ENCODE results near the gene TIMM23. TPM values are rescaled to one million over a fixed set of nuclear protein-coding genes. Genes with fewer than 3 reads are reported as not detected.
"Not testable (repeated sequence)": the region's sequence is repeated elsewhere in the genome, so short reads cannot be mapped to it uniquely, and the experiment has no call there.

Gene TIMM23
- polyA plus RNA-seq, 2 donors = 56.7 to 62.1 TPM

DNA sequence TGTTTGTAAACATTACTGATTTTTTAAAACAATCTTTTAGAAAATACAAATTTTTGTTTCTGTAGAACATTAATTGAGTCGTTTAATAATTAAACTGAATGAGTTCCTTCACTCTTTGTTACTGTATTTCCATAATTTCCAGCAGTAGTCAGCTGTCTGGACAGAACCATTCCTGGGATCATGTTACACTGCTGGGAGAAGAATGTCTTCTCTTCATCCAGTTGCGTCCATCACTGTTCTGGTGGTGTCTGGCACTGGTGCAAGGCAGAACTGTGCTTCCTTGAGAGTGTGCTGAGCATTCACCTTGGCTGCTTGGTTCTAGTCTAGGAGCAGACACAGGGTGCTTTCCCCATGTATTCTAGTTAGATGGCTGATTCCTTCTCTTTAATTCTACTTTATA is 12.2 kb downstream of the TIMM23 start:
- H3K27ac ChIP-seq (ENCODE audit: low read depth in 2 of 2, low read length in 1 of 2); H3K9me3 ChIP-seq (ENCODE audit: control insufficient read depth in 2 of 2, insufficient read depth in 1 of 2, low read depth in 1 of 2, low read length in 1 of 2); H3K4me3 ChIP-seq (ENCODE audit: low read depth in 1 of 2, low read length in 2 of 2); H3K4me1 ChIP-seq (ENCODE audit: control insufficient read depth in 2 of 2, insufficient read depth in 2 of 2, low read length in 1 of 2); H3K27me3 ChIP-seq (ENCODE audit: control insufficient read depth in 1 of 2, insufficient read depth in 2 of 2, low read length in 2 of 2); H3K36me3 ChIP-seq (ENCODE audit: control insufficient read depth in 2 of 2, insufficient read depth in 2 of 2, low read length in 1 of 2): not testable (repeated sequence)
- WGBS, 2 donors = 89 to 92% methylated on average over 2 of the region's 2 CpGs

DNA sequence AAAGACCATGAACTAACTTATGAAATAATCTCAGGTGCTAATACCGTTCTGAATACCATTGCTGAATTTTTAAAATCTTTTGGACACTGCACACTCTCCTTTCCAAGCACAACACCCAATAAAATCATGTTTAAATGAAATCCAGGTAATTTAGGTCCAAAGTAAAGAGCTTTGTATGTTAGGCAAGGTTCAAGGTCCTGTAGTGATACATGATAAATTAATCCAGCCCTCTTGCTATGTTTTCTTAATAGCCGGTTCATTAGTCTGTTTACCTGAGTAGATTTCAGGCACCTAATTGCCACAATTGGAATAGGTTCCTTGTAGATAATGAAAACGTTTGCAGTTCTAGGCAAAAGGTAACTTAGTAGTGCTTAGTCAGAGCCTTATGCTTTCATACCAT is 13.3 kb downstream of the TIMM23 start:
- 66 to 76% methylated on average over 3 of the region's 3 CpGs for WGBS, 2 donors
- H3K27me3 ChIP-seq (ENCODE audit: control insufficient read depth in 1 of 2, insufficient read depth in 2 of 2, low read length in 2 of 2); H3K36me3 ChIP-seq (ENCODE audit: control insufficient read depth in 2 of 2, insufficient read depth in 2 of 2, low read length in 1 of 2): not testable (repeated sequence)

DNA sequence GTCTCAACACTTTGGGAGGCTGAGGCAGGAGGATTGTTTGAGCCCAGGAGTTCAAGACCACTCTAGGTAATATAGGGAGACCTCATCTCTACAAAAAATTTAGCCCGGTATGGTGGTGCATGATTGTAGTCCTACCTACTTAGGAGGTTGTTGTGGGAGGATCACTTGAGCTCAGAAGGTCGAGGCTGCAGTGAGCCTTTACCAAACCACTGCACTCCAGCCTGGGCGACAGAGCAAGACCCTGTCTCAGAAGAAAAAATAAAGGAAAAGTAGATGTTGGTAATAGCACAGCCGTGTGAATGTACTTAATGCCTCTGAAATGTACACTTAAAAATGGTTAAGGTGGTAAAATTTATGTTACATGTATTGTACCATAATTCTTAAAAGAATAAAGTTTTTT is 25.3 kb downstream of the TIMM23 start:
- H3K36me3 ChIP-seq (ENCODE audit: control insufficient read depth in 2 of 2, insufficient read depth in 2 of 2, low read length in 1 of 2) = no peaks in the 10 kb centered on the region
- H3K9me3 ChIP-seq (ENCODE audit: control insufficient read depth in 2 of 2, insufficient read depth in 1 of 2, low read depth in 1 of 2, low read length in 1 of 2) = no peaks in the 10 kb centered on the region
- no peaks in the 10 kb centered on the region for H3K27me3 ChIP-seq (ENCODE audit: control insufficient read depth in 1 of 2, insufficient read depth in 2 of 2, low read length in 2 of 2)
- H3K4me3 ChIP-seq (ENCODE audit: low read depth in 1 of 2, low read length in 2 of 2) = no peak overlapping the region
- no peaks in the 10 kb centered on the region for H3K4me1 ChIP-seq (ENCODE audit: control insufficient read depth in 2 of 2, insufficient read depth in 2 of 2, low read length in 1 of 2)
- WGBS, 2 donors = 95 to 97% methylated on average over 4 of the region's 4 CpGs
- H3K27ac ChIP-seq (ENCODE audit: low read depth in 2 of 2, low read length in 1 of 2) = no peak overlapping the region

More for the DNA sequence above, 13.3 kb downstream of the TIMM23 start:
- H3K4me1 ChIP-seq (ENCODE audit: control insufficient read depth in 2 of 2, insufficient read depth in 2 of 2, low read length in 1 of 2); H3K27ac ChIP-seq (ENCODE audit: low read depth in 2 of 2, low read length in 1 of 2); H3K9me3 ChIP-seq (ENCODE audit: control insufficient read depth in 2 of 2, insufficient read depth in 1 of 2, low read depth in 1 of 2, low read length in 1 of 2); H3K4me3 ChIP-seq (ENCODE audit: low read depth in 1 of 2, low read length in 2 of 2): not testable (repeated sequence)

DNA sequence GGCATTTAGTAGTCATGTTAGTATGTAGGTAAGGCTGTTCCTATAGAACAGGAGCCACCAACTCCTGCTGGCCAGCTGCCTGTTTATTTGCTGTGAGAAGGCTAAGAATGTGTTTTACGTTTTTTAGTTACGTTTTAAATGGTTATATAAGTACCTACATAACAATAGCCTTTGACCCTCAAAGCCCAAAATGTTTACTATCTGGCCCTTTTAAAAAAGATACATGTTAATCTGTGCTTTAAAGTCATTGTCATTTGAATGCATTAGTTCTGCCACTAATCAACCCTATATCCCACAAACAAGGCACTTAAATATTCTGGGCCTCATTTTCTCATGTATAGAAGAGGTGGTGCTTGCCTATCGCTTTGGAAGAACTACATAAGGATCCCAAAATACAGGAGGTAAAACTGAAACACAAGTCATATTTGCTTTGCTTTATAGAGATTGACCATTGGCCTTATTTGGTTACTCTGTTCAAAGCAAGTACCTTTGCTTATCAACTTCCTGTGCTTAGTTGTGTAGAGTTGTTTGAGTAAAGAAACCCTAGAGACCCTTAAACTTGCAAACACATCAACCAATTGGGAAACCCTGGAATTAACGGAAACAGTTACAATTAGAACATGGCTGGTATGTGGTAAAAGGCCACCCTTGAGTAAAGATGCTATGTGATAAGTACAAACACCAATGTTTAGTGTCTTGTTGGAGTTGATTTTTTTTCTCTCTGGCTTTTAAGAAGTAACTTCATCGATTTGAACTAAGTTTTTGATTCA is 25.9 kb downstream of the TIMM23 start:
- no peaks in the 10 kb centered on the region for H3K27me3 ChIP-seq (ENCODE audit: control insufficient read depth in 1 of 2, insufficient read depth in 2 of 2, low read length in 2 of 2)

DNA sequence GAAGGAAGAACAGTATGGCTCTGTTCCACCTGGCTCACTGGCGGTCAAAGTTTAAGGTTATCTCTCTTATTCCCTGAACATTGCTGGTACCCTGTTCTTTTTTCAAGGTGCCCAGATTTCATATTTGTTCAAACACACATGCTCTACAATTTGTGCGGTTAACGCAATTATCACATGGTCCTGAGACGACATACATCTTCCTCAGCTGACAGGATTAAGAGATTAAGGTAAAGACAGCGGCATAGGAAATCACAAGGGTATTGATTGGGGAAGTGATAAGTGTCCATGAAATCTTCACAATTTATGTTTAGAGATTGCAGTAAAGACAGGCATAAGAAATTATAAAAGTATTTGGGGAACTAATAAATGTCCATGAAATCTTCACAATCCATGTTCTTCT is 27.7 kb downstream of the TIMM23 start:
- H3K27me3 ChIP-seq (ENCODE audit: control insufficient read depth in 1 of 2, insufficient read depth in 2 of 2, low read length in 2 of 2); H3K9me3 ChIP-seq (ENCODE audit: control insufficient read depth in 2 of 2, insufficient read depth in 1 of 2, low read depth in 1 of 2, low read length in 1 of 2); H3K36me3 ChIP-seq (ENCODE audit: control insufficient read depth in 2 of 2, insufficient read depth in 2 of 2, low read length in 1 of 2); H3K27ac ChIP-seq (ENCODE audit: low read depth in 2 of 2, low read length in 1 of 2); H3K4me3 ChIP-seq (ENCODE audit: low read depth in 1 of 2, low read length in 2 of 2); H3K4me1 ChIP-seq (ENCODE audit: control insufficient read depth in 2 of 2, insufficient read depth in 2 of 2, low read length in 1 of 2): not testable (repeated sequence)
- 97 to 98% methylated on average over 5 of the region's 5 CpGs for WGBS, 2 donors

More for the DNA sequence above, 25.9 kb downstream of the TIMM23 start:
- H3K27ac ChIP-seq (ENCODE audit: low read depth in 2 of 2, low read length in 1 of 2) = no peak overlapping the region
- no peak overlapping the region for H3K4me3 ChIP-seq (ENCODE audit: low read depth in 1 of 2, low read length in 2 of 2)
- 83 to 86% methylated on average over 5 of the region's 5 CpGs for WGBS, 2 donors
- no peaks in the 10 kb centered on the region for H3K4me1 ChIP-seq (ENCODE audit: control insufficient read depth in 2 of 2, insufficient read depth in 2 of 2, low read length in 1 of 2)
- no peaks in the 10 kb centered on the region for H3K36me3 ChIP-seq (ENCODE audit: control insufficient read depth in 2 of 2, insufficient read depth in 2 of 2, low read length in 1 of 2)
- no peaks in the 10 kb centered on the region for H3K9me3 ChIP-seq (ENCODE audit: control insufficient read depth in 2 of 2, insufficient read depth in 1 of 2, low read depth in 1 of 2, low read length in 1 of 2)

DNA sequence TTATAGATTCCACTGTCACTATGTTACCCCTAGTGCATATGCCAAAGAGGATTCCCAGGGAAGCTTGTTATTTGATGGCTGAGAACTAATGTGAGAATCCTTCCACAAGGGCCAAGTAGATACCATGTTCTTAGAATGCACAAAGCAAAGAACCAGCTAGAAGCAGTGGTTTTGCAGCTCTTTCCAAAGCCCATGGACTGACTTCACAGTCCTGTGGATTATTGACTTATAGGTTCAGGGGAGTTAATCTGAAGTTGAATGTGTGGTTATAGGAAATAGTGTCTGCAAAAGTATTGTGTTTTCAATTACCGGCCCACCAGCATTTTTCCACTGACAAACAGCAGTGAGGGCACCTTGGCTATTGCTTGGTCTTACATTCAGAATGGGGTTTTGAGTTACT is 28.2 kb downstream of the TIMM23 start:
- H3K27me3 ChIP-seq (ENCODE audit: control insufficient read depth in 1 of 2, insufficient read depth in 2 of 2, low read length in 2 of 2) = no peaks in the 10 kb centered on the region
- H3K4me3 ChIP-seq (ENCODE audit: low read depth in 1 of 2, low read length in 2 of 2) = no peak overlapping the region
- no peak overlapping the region for H3K27ac ChIP-seq (ENCODE audit: low read depth in 2 of 2, low read length in 1 of 2)
- no peaks in the 10 kb centered on the region for H3K4me1 ChIP-seq (ENCODE audit: control insufficient read depth in 2 of 2, insufficient read depth in 2 of 2, low read length in 1 of 2)
- WGBS, 2 donors = 94 to 96% methylated on average over 1 of the region's 1 CpG
- no peaks in the 10 kb centered on the region for H3K9me3 ChIP-seq (ENCODE audit: control insufficient read depth in 2 of 2, insufficient read depth in 1 of 2, low read depth in 1 of 2, low read length in 1 of 2)
- H3K36me3 ChIP-seq (ENCODE audit: control insufficient read depth in 2 of 2, insufficient read depth in 2 of 2, low read length in 1 of 2) = peaks cover 0 to 2% of the 10 kb centered on the region in 2 donors

DNA sequence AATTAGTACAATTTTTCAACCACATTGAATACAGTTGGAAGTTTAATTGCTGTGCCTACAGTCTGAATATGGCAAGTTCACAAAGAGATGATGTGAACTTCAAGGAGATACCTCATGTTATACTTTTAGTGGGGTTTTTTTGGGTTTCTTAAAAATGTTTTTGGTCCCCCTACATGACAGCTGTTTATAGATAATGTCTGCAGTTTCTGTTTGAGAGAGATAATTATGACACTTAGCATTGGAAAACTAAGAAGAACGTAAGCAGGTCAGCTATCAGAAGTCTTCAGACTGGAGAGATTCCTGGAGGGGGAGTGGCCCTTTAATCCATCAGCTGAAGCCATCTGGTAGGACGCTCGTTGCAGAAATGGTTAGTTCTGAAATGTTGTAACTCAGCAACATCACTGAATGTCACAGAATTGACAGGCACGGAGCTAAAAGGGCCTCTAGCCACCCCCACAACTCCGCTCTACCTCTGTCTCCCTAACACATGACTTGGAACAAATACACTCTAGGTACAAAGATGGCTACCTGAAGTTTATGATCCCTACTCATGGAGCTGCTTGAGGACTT is 29.0 kb downstream of the TIMM23 start:
- H3K4me3 ChIP-seq (ENCODE audit: low read depth in 1 of 2, low read length in 2 of 2) = no peak overlapping the region
- H3K36me3 ChIP-seq (ENCODE audit: control insufficient read depth in 2 of 2, insufficient read depth in 2 of 2, low read length in 1 of 2) = peaks cover 0 to 3% of the 10 kb centered on the region in 2 donors
- H3K4me1 ChIP-seq (ENCODE audit: control insufficient read depth in 2 of 2, insufficient read depth in 2 of 2, low read length in 1 of 2) = no peaks in the 10 kb centered on the region
- H3K9me3 ChIP-seq (ENCODE audit: control insufficient read depth in 2 of 2, insufficient read depth in 1 of 2, low read depth in 1 of 2, low read length in 1 of 2) = no peaks in the 10 kb centered on the region
- H3K27me3 ChIP-seq (ENCODE audit: control insufficient read depth in 1 of 2, insufficient read depth in 2 of 2, low read length in 2 of 2) = no peaks in the 10 kb centered on the region
- H3K27ac ChIP-seq (ENCODE audit: low read depth in 2 of 2, low read length in 1 of 2) = no peak overlapping the region
- 75 to 78% methylated on average over 5 of the region's 5 CpGs for WGBS, 2 donors

DNA sequence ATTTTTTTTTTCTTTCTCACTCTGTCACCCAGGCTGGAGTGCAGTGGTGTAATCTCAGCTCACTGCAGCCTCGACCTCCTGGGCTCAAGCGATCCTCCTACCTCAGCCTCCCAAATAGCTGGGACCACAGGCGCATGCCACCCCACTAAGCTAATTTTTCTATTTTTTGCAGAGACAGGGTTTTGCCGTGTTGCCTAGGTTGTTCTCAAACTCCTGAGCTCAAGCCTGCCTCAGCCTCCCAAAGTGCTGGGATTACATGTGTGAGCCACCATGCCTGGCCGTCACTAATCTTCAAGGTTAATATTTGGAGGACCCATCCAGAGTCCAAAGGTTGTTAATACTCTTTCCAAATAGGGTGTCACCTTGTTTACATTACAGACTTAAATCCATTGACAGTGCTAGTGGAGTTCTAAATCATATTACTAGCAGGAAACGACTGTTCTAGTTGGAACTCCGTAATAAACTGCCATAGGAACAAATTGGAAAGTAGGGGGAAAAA is 29.9 kb downstream of the TIMM23 start:
- 85 to 86% methylated on average over 7 of the region's 7 CpGs for WGBS, 2 donors
- H3K9me3 ChIP-seq (ENCODE audit: control insufficient read depth in 2 of 2, insufficient read depth in 1 of 2, low read depth in 1 of 2, low read length in 1 of 2); H3K36me3 ChIP-seq (ENCODE audit: control insufficient read depth in 2 of 2, insufficient read depth in 2 of 2, low read length in 1 of 2); H3K4me1 ChIP-seq (ENCODE audit: control insufficient read depth in 2 of 2, insufficient read depth in 2 of 2, low read length in 1 of 2); H3K27ac ChIP-seq (ENCODE audit: low read depth in 2 of 2, low read length in 1 of 2); H3K27me3 ChIP-seq (ENCODE audit: control insufficient read depth in 1 of 2, insufficient read depth in 2 of 2, low read length in 2 of 2); H3K4me3 ChIP-seq (ENCODE audit: low read depth in 1 of 2, low read length in 2 of 2): not testable (repeated sequence)

DNA sequence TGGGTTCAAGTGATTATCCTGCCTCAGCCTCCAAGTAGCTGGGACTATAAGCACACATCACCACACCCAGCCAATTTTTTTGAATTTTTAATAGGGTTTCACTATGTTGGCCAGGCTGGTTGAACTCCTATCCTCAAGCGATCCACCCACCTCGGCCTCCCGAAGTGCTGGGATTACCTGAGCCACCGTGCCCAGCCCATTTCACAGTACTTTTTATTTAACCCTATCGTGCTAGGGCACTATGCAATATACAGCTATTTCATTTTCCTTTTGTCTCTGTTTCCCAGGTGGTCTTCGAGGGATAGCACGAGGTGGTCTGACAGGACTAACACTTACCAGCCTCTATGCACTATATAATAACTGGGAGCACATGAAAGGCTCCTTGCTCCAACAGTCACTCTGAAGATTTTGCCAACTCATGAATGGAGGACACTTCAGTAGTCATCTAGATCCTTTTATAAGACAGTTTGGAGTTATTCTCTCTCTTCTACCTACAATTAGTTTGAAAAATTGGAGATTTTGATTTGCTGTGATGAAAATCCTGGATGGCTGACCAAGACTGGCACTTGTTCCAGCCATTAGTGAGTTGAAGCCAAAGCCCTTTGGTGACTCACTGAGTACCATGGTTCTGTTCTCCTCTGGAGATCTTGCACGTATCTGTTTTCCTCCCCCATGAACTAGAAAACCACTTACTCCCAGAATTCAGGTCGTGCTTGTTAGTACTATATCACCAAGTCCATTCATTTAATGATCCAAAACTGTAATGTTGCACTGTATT is 30.8 kb downstream of the TIMM23 start:
- H3K27ac ChIP-seq (ENCODE audit: low read depth in 2 of 2, low read length in 1 of 2) = no peak overlapping the region
- H3K27me3 ChIP-seq (ENCODE audit: control insufficient read depth in 1 of 2, insufficient read depth in 2 of 2, low read length in 2 of 2) = no peaks in the 10 kb centered on the region
- no peaks in the 10 kb centered on the region for H3K4me1 ChIP-seq (ENCODE audit: control insufficient read depth in 2 of 2, insufficient read depth in 2 of 2, low read length in 1 of 2)
- H3K4me3 ChIP-seq (ENCODE audit: low read depth in 1 of 2, low read length in 2 of 2) = no peak overlapping the region
- H3K9me3 ChIP-seq (ENCODE audit: control insufficient read depth in 2 of 2, insufficient read depth in 1 of 2, low read depth in 1 of 2, low read length in 1 of 2) = no peaks in the 10 kb centered on the region
- 76 to 86% methylated on average over 9 of the region's 9 CpGs for WGBS, 2 donors
- H3K36me3 ChIP-seq (ENCODE audit: control insufficient read depth in 2 of 2, insufficient read depth in 2 of 2, low read length in 1 of 2) = peaks cover 0 to 3% of the 10 kb centered on the region in 2 donors
